Measurements from ENCODE around the gene RASSF5. TPM values are rescaled to one million over a fixed set of nuclear protein-coding genes. Genes with fewer than 3 reads are reported as not detected.

RASSF5 gene
- total and polyA plus RNA-seq, 2 donors (not counting 1 experiment from before 2014, with no cell fraction given), result 69.7 to 146 TPM

DNA sequence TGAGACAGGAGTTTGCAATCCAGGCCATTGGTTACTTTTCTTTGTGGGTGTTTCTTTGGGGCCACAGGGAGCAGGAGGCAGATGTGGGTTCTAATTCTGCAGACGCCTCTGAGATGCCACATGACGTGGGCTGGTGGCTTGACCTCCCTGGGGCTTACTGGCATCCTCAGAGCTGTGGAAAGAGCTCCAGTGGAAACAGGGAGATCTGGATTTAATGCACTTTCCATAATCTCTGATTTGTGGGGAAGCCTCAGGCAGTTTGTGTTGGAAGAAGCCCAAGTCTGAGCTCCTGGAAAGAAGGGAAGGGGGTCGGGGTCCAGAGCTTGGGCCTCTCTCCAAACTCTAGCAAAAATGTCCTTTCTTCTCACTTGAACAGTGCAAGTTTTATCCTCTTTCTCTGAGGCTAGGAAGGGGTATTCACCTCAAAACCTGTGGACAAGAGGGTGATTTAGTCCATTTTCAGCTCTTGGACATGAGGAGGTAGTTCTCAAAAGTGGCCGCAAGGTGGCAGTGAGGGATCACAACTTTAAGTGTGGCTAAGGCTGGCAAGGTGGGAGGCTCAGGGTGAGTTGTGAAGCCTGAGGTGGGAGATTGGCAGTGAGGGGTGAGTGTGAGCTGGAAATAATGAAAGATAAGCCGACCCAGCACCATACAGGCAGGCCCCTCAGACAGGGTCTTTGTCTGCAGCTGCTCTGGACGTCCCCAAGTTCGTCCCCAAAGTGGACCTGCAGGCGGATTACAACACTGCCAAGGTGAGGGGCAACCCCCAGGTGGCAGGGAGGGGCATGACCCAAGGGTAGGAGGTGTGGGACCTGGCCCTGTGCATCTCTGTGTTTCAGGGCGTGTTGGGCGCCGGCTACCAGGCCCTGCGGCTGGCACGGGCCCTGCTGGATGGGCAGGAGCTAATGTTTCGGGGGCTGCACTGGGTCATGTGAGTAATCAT, 27.9 kb upstream of the RASSF5 start:
- Mint-ChIP-seq H3K4me1 (peaks cover 4% of the 10 kb centered on the region), H3K4me3 (no peak overlapping the region), H3K27me3 (no peaks in the 10 kb centered on the region), H3K9me3 (ENCODE audit: insufficient read depth) (no peaks in the 10 kb centered on the region), H3K27ac (peak overlapping the region; percentile 42)
- ChIA-PET POLR2A (interaction anchor here (1.1 kb wide), 1 partner anchor 14 kb away, joined by 4 read pairs; no protein-coding TSS in a partner anchor), CTCF (interaction anchor here (0.7 to 6.7 kb wide), 44 partner anchors 9 to 505 kb away, joined by 3 to 79 read pairs (median 4); partner anchors contain the start of gene IKBKE)
- Histone ChIP-seq H3K79me2 (ENCODE audit: control insufficient read depth, insufficient read depth, low read length) (peaks cover 3% of the 10 kb centered on the region), H3K27me3 (replicated peaks in 1 of 4; ENCODE audit: control extremely low read depth in 1 of 4, control insufficient read depth in 3 of 4, insufficient read depth in 4 of 4, low read length in 3 of 4) (no peaks in the 10 kb centered on the region), H4K20me1 (ENCODE audit: control insufficient read depth, insufficient read depth, low read length, poor library complexity, severe bottlenecking) (peaks cover 13% of the 10 kb centered on the region), H3K9ac (ENCODE audit: low read length) (no peak overlapping the region), H3K4me3 (ENCODE audit: control extremely low read depth in 1 of 5, extremely low read depth in 1 of 5, insufficient read depth in 1 of 5, low read depth in 2 of 5, low read length in 4 of 5) (no peak overlapping the region), H3K9me3 (ENCODE audit: control extremely low read depth in 1 of 3, control insufficient read depth in 2 of 3, insufficient read depth in 1 of 3, low read length in 2 of 3) (no peaks in the 10 kb centered on the region), H3K4me2 (replicated peaks; ENCODE audit: low read depth, low read length, poor library complexity, severe bottlenecking) (no peak overlapping the region), H3K4me1 (ENCODE audit: control insufficient read depth in 2 of 2, insufficient read depth in 2 of 2, low read length in 2 of 2) (no peaks in the 10 kb centered on the region), H3K36me3 (replicated peaks in 1 of 2; ENCODE audit: control extremely low read depth in 1 of 2, control insufficient read depth in 1 of 2, extremely low read depth in 1 of 2, insufficient read depth in 2 of 2, low read length in 1 of 2) (peaks cover 0 to 70% of the 10 kb centered on the region in 2 experiments), H3K27ac (ENCODE audit: low read length in 2 of 2) (no peak overlapping the region), H2AFZ (ENCODE audit: insufficient read depth, low read depth, low read length, poor library complexity, severe bottlenecking) (no peak overlapping the region)
- 81% methylated on average over 12 of the region's 14 CpGs for WGBS (ENCODE audit: insufficient coverage)
- TF ChIP-seq, protein P1, sequence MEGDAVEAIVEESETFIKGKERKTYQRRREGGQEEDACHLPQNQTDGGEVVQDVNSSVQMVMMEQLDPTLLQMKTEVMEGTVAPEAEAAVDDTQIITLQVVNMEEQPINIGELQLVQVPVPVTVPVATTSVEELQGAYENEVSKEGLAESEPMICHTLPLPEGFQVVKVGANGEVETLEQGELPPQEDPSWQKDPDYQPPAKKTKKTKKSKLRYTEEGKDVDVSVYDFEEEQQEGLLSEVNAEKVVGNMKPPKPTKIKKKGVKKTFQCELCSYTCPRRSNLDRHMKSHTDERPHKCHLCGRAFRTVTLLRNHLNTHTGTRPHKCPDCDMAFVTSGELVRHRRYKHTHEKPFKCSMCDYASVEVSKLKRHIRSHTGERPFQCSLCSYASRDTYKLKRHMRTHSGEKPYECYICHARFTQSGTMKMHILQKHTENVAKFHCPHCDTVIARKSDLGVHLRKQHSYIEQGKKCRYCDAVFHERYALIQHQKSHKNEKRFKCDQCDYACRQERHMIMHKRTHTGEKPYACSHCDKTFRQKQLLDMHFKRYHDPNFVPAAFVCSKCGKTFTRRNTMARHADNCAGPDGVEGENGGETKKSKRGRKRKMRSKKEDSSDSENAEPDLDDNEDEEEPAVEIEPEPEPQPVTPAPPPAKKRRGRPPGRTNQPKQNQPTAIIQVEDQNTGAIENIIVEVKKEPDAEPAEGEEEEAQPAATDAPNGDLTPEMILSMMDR (IDR thresholded peaks at IDR 0.05), result peak; percentile 78
- TF ChIP-seq EZH2 (IDR thresholded peaks at IDR 0.05; ENCODE audit: borderline replicate concordance, insufficient read depth, low read depth, low read length, poor library complexity, severe bottlenecking), result no peak
- ATAC-seq (ENCODE audit: low read depth) (peak; percentile 79), DNase-seq (peak; percentile 80)
- intact Hi-C loops (cut with micrococcal nuclease), result loop anchor here (1.0 to 10.0 kb wide), 6 partner anchors 17 to 435 kb away; partner anchors contain the start of gene DYRK3

All from B cell (primary cell).